Activated CD8-positive, alpha-beta memory T cell treated with anti-CD3 and anti-CD28 coated beads, Interleukin-2, amount 10 ng/mL, durations not matched to agents 7 days and 5 days (primary cell): ENCODE results near the gene NFIX. TPM values are rescaled to one million over a fixed set of nuclear protein-coding genes. Genes with fewer than 3 reads are reported as not detected.
A peak's percentile ranks its signal among the peaks of the same experiment; 100 is the strongest.

ENCODE experiments used
- ATAC-seq: fragments of 150-1000 bp; cut with Tn5 transposase; one replicate; pipeline ENCODE4 v1.10.0; 2021; ENCODE audit warnings: moderate library complexity
- CTCF ChIA-PET: fragments of 350-600 bp; sonication (Branson Sonifier 250); formaldehyde crosslinking; loops from one replicate; lab custom pipeline; 2021; ENCODE audit warnings: antibody characterized with exemption; lab: Charles Lee
- DNase-seq: peaks from one replicate; pipeline ENCODE4 v3.0.0-alpha.2; 2020
- H3K27ac Mint-ChIP-seq: one replicate; pipeline ENCODE4 v1.8.0; 2021; ENCODE audit warnings: mild to moderate bottlenecking, mixed read lengths
- H3K27me3 Mint-ChIP-seq: one replicate; pipeline ENCODE4 v1.8.0; 2021; ENCODE audit warnings: mixed read lengths
- H3K36me3 Mint-ChIP-seq: one replicate; pipeline ENCODE4 v1.8.0; 2021; ENCODE audit warnings: mild to moderate bottlenecking, mixed read lengths
- H3K4me1 Mint-ChIP-seq: one replicate; pipeline ENCODE4 v1.8.0; 2021; ENCODE audit warnings: mixed read lengths
- H3K4me3 Mint-ChIP-seq: one replicate; pipeline ENCODE4 v1.8.0; 2021; ENCODE audit warnings: mild to moderate bottlenecking, moderate library complexity, mixed read lengths
- H3K9me3 Mint-ChIP-seq: one replicate; pipeline ENCODE4 v1.8.0; 2022; ENCODE audit warnings: low read depth, mixed read lengths
- total RNA-seq, 2 experiments: library from RNA; stranded (reverse); gene quantifications; one replicate each; pipeline ENCODE4 v1.2.3, GENCODE V29; 2021

Gene NFIX
- total RNA-seq, 2 experiments from 2014 or later, result 0.21 to 0.32 TPM

DNA sequence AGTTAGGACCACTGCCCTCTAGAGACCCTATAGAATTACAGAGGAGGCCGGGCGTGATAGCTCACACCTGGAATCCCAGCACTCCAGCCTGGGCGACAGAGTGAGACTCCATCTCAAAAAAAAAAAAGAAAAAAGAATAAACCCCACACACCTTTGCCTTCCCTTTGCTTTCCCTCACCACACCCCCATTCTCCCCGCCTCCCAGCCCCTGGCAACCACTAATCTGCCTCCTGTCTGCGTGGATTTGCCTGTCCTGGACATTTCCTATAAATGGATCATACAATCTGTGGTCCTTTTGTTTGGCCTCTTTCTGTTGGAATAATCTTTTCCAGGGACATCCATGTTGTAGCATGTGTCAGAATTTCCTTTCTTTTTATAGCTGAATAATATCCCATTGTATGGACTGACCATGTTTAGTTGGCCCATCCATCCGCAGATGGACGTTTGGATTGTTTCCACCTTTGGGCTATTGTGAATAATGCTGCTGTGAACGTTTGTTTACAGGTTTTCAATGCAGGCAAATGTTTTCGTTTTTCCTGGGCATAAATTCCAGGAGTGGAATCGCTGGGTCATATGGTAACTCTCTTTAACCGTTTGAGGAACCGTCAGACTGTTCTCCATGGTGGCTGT, 138.1 kb downstream of the NFIX start:
- peaks cover 29% of the 10 kb centered on the region for H3K4me1 Mint-ChIP-seq
- CTCF ChIA-PET, result interaction anchor here (1.0 to 2.6 kb wide), 8 partner anchors 11 to 169 kb away, joined by 3 to 13 read pairs (median 4); partner anchors contain the start of gene NACC1
- peak overlapping the region; percentile 77 for H3K27ac Mint-ChIP-seq
- H3K27me3 Mint-ChIP-seq, result no peaks in the 10 kb centered on the region
- no peak overlapping the region for H3K4me3 Mint-ChIP-seq
- H3K36me3 Mint-ChIP-seq, result peaks cover 17% of the 10 kb centered on the region
- no peak for DNase-seq
- H3K9me3 Mint-ChIP-seq, result no peaks in the 10 kb centered on the region
- ATAC-seq, result no peak

DNA sequence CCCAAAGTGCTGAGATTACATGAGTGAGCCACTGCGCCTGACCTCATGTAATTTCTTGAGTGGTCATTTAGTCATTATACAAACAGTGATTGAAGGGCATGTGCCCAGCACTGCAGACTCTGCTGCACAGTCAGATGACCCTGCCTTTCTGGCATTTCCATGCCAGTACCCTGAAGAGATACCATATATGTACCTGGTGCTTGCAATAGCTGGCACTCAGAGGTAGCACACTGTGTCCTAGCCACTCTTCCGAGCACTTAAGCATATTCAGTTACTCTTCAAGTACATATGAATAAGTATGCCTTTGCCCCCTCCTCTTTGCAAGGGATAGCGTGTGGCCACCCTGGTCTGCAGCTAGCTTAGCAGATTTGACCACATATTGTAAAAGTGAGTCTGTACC, 139.4 kb downstream of the NFIX start:
- H3K4me1 Mint-ChIP-seq, result peaks cover 29% of the 10 kb centered on the region
- H3K27me3 Mint-ChIP-seq, result no peaks in the 10 kb centered on the region
- DNase-seq, result no peak
- no peak overlapping the region for H3K27ac Mint-ChIP-seq
- CTCF ChIA-PET, result interaction anchor here (0.6 kb wide), 1 partner anchor 60 kb away, joined by 3 read pairs; no protein-coding TSS in a partner anchor
- peaks cover 18% of the 10 kb centered on the region for H3K36me3 Mint-ChIP-seq
- H3K4me3 Mint-ChIP-seq, result no peak overlapping the region
- ATAC-seq, result no peak
- H3K9me3 Mint-ChIP-seq, result no peaks in the 10 kb centered on the region

- Mint-ChIP-seq H3K27me3 (no peaks in the 10 kb centered on the region), H3K4me3 (no peak overlapping the region), H3K4me1 (peaks cover 29% of the 10 kb centered on the region), H3K36me3 (peaks cover 18% of the 10 kb centered on the region), H3K9me3 (no peaks in the 10 kb centered on the region), H3K27ac (no peak overlapping the region)
- ATAC-seq (no peak), DNase-seq (no peak)
- CTCF ChIA-PET, result interaction anchor here (1.4 kb wide), 1 partner anchor 170 kb away, joined by 3 read pairs; no protein-coding TSS in a partner anchor
These were observed 140.1 kb downstream of the NFIX start for GRCh38 chr19:13135068-13136062.

DNA sequence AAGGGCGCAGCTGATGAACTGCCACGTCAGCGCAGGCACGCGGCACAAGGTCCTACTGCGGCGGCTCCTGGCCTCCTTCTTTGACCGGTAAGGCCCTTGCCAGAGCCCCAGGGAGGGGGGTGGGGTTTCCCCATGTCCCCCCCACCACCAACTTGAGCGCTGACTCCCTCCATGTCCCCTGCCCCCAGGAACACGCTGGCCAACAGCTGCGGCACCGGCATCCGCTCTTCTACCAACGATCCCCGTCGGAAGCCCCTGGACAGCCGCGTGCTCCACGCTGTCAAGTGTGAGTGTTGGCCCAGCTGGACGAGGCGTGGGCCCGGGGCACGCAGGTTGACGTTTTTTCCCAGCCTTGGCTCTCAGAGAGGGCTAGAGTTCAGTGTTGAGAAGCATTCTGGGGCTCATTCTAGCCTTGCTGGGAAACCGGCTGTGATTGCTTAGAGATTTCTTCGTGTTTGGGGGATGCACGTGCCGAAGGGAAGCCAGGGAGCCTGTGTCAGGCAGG, 142.1 kb downstream of the NFIX start:
- Mint-ChIP-seq H3K27ac (no peak overlapping the region), H3K9me3 (no peaks in the 10 kb centered on the region)

GRCh38 chr19:13138171-13138915, 143.1 kb downstream of the NFIX start:
- H3K27ac Mint-ChIP-seq, result no peak overlapping the region
- H3K9me3 Mint-ChIP-seq, result no peaks in the 10 kb centered on the region
- H3K4me1 Mint-ChIP-seq, result peaks cover 7% of the 10 kb centered on the region
- CTCF ChIA-PET, result no interaction called here
- DNase-seq, result no peak
- no peak for ATAC-seq
- H3K36me3 Mint-ChIP-seq, result peaks cover 20% of the 10 kb centered on the region
- H3K4me3 Mint-ChIP-seq, result no peak overlapping the region
- no peaks in the 10 kb centered on the region for H3K27me3 Mint-ChIP-seq

More for the DNA sequence above, 142.1 kb downstream of the NFIX start:
- Mint-ChIP-seq H3K4me1 (peaks cover 17% of the 10 kb centered on the region), H3K27me3 (no peaks in the 10 kb centered on the region), H3K36me3 (peaks cover 20% of the 10 kb centered on the region), H3K4me3 (no peak overlapping the region)
- DNase-seq (no peak), ATAC-seq (no peak)
- CTCF ChIA-PET, result interaction anchor here (1.4 kb wide), 1 partner anchor 172 kb away, joined by 3 read pairs; no protein-coding TSS in a partner anchor

DNA sequence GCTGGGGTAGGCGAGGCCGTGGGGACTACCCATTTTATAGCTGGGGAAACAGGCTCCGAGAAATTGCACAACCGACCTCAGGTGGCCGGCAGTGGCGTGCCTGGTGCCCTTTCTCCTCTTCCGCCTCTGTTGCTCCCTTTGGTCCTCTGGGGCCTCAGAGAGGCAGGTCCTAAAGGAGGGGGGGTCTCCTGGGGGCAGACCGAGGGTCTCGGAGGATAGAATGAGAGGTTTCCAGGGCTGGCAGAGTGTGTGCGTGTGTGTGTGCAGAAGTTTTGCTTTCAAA, 143.6 kb downstream of the NFIX start:
- CTCF ChIA-PET, result no interaction called here
- H3K36me3 Mint-ChIP-seq, result peaks cover 20% of the 10 kb centered on the region
- DNase-seq (no peak), ATAC-seq (no peak)
- no peak overlapping the region for H3K27ac Mint-ChIP-seq
- no peaks in the 10 kb centered on the region for H3K9me3 Mint-ChIP-seq
- no peaks in the 10 kb centered on the region for H3K27me3 Mint-ChIP-seq
- no peak overlapping the region for H3K4me3 Mint-ChIP-seq
- H3K4me1 Mint-ChIP-seq, result peaks cover 2% of the 10 kb centered on the region

DNA sequence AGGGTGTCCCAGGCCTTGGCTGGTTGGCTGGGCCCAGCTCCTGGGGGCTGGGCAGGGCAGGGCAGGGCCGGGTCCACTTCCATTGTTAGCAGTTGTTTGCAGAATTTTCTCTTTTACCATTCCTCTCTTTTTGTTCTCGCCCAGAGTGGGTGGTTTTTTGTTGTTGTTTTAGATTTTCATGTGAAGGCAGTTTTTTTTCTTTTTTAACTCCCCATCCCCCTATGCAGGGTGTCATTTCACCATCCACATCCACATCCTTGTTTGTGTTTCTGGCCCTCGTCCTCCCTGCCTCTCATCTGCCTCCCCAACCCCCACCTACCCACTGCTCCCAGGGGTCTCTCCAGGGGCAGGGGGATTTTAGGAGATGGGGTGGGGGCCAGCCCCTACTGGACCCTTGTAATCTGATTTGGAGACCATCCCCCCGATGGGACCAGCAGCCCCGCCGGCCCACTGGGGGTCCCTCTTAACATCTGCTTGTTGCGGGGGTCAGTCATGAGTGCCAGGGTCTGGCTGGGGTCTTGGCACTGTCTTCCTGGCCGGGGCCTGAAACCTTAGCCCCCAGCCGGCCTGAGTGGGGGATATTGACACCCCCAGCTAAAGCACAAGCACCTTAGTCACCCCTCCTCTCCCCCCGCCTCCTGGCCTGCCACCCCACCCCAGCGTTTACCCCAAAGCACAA, 144.5 kb downstream of the NFIX start:
- no peak overlapping the region for H3K27ac Mint-ChIP-seq
- H3K36me3 Mint-ChIP-seq, result peaks cover 20% of the 10 kb centered on the region
- no peaks in the 10 kb centered on the region for H3K27me3 Mint-ChIP-seq
- DNase-seq, result no peak
- peak; percentile 38 for ATAC-seq
- H3K4me3 Mint-ChIP-seq, result no peak overlapping the region
- no peaks in the 10 kb centered on the region for H3K9me3 Mint-ChIP-seq
- H3K4me1 Mint-ChIP-seq, result peaks cover 2% of the 10 kb centered on the region
- CTCF ChIA-PET, result no interaction called here

GRCh38 chr19:13146763-13147563, 151.7 kb downstream of the NFIX start:
- ATAC-seq (no peak), DNase-seq (no peak)
- Mint-ChIP-seq H3K9me3 (no peaks in the 10 kb centered on the region), H3K27me3 (no peaks in the 10 kb centered on the region), H3K36me3 (peaks cover 7% of the 10 kb centered on the region), H3K4me1 (peaks cover 18% of the 10 kb centered on the region), H3K4me3 (no peak overlapping the region), H3K27ac (no peak overlapping the region)
- CTCF ChIA-PET, result interaction anchor here (0.7 to 0.9 kb wide), 2 partner anchors 121 to 181 kb away, joined by 3 read pairs; no protein-coding TSS in a partner anchor

Other genes starting within 250 kb of the NFIX start
- gene BEST2, start 243.7 kb upstream of the NFIX start, total RNA-seq, result not detected
- 10 to 100 TPM; 16.6 to 18.2 TPM for gene HOOK2, start 219.9 kb upstream of the NFIX start, total RNA-seq
- 100 to 1,000 TPM; 142 to 191 TPM for gene JUNB, start 204.0 kb upstream of the NFIX start, total RNA-seq
- 100 to 1,000 TPM; 168 to 218 TPM for gene PRDX2, start 193.7 kb upstream of the NFIX start, total RNA-seq
- 10 to 100 TPM; 27.9 to 29.8 TPM for gene THSD8, start 193.4 kb upstream of the NFIX start, total RNA-seq
- gene RNASEH2A, start 188.9 kb upstream of the NFIX start, total RNA-seq, result 10 to 100 TPM; 53.4 to 58.8 TPM
- not detected for gene RTBDN, start 160.9 kb upstream of the NFIX start, total RNA-seq
- gene MAST1, start 157.0 kb upstream of the NFIX start, total RNA-seq, result 1 to 10 TPM in 1 of 2 experiments, under 1 TPM in 1; 0.67 to 2.5 TPM
- 10 to 100 TPM; 32.5 to 34.1 TPM for gene DNASE2, start 114.0 kb upstream of the NFIX start, total RNA-seq
- under 1 TPM; 0.29 to 0.45 TPM for gene KLF1, start 108.3 kb upstream of the NFIX start, total RNA-seq
- gene GCDH, start 104.3 kb upstream of the NFIX start, total RNA-seq, result 10 to 100 TPM; 38.7 to 46.1 TPM
- gene SYCE2, start 76.2 kb upstream of the NFIX start, total RNA-seq, result 1 to 10 TPM; 2.2 to 2.5 TPM
- 100 to 1,000 TPM in 1 of 2 experiments, 10 to 100 TPM in 1; 96.6 to 131 TPM for gene FARSA, start 61.8 kb upstream of the NFIX start, total RNA-seq
- 100 to 1,000 TPM; 745 to 898 TPM for gene CALR, start 56.9 kb upstream of the NFIX start, total RNA-seq
- 100 to 1,000 TPM; 164 to 168 TPM for gene RAD23A, start 49.6 kb upstream of the NFIX start, total RNA-seq
- gene GADD45GIP1, start 38.3 kb upstream of the NFIX start, total RNA-seq, result 10 to 100 TPM; 23.9 to 24.9 TPM
- under 1 TPM; 0.21 to 0.26 TPM for gene DAND5, start 25.9 kb upstream of the NFIX start, total RNA-seq
- gene LYL1, start 107.4 kb downstream of the NFIX start, total RNA-seq, result under 1 TPM; 0.49 to 0.64 TPM
- gene TRMT1, start 121.3 kb downstream of the NFIX start, total RNA-seq, result 10 to 100 TPM; 43.2 to 50.2 TPM
- 10 to 100 TPM; 82.2 to 96.0 TPM for gene NACC1, start 122.8 kb downstream of the NFIX start, total RNA-seq
- 10 to 100 TPM; 58.6 to 70.1 TPM for gene STX10, start 154.9 kb downstream of the NFIX start, total RNA-seq
- gene IER2, start 154.9 kb downstream of the NFIX start, total RNA-seq, result 100 to 1,000 TPM; 148 to 209 TPM